IPS DF 4.7 (cell line): ENCODE measurements around the gene TIMP3.

Source experiments
- DNase-seq: peaks from one replicate; pipeline ENCODE4 v3.0.0-alpha.2; 2013; ENCODE audit warnings: low spot score; ENCODE audit errors: extremely low read depth

The TIMP3 gene

GRCh38 chr22:32880505-32880892, 79.0 kb downstream of the TIMP3 start:
- DNase-seq, result no peak

- no peak for DNase-seq
Measured at GRCh38 chr22:32880893-32881596, 79.5 kb downstream of the TIMP3 start.

- DNase-seq, result no peak
Measured at GRCh38 chr22:32882360-32882755, 80.9 kb downstream of the TIMP3 start.

- DNase-seq, result no peak
Measured at GRCh38 chr22:32882774-32883530, 81.4 kb downstream of the TIMP3 start.

- no peak for DNase-seq
Measured at GRCh38 chr22:32887324-32887980, 85.9 kb downstream of the TIMP3 start.

- DNase-seq, result no peak
Measured at GRCh38 chr22:32888976-32889375, 87.5 kb downstream of the TIMP3 start.

GRCh38 chr22:32896891-32897290, 95.4 kb downstream of the TIMP3 start:
- DNase-seq, result no peak

GRCh38 chr22:32897400-32897799, 95.9 kb downstream of the TIMP3 start:
- DNase-seq, result no peak

GRCh38 chr22:32900886-32901635, 99.6 kb downstream of the TIMP3 start:
- no peak for DNase-seq

- DNase-seq, result no peak
Measured at GRCh38 chr22:32901925-32902324, 100.4 kb downstream of the TIMP3 start.

GRCh38 chr22:32903507-32903906, 102.0 kb downstream of the TIMP3 start:
- no peak for DNase-seq

- DNase-seq, result peak; percentile 16
Measured at GRCh38 chr22:32904044-32904443, 102.5 kb downstream of the TIMP3 start.

GRCh38 chr22:32905400-32905799, 103.9 kb downstream of the TIMP3 start:
- DNase-seq, result no peak

GRCh38 chr22:32909581-32910428, 108.3 kb downstream of the TIMP3 start:
- no peak for DNase-seq

- no peak for DNase-seq
Measured at GRCh38 chr22:32910429-32910772, 108.9 kb downstream of the TIMP3 start.

- DNase-seq, result no peak
Measured at GRCh38 chr22:32911503-32911902, 110.0 kb downstream of the TIMP3 start.
